ENCODE results near the gene ITGA2.
"Not testable (repeated sequence)": the region's sequence is repeated elsewhere in the genome, so short reads cannot be mapped to it uniquely, and the experiment has no call there.

Gene ITGA2

GRCh38 chr5:53109443-53110127 is 120.4 kb downstream of the ITGA2 start, which contains the start of gene MOCS2:
TSS of gene MOCS2 (minus strand) at chr5:53109757. CDS start at chr5:53107174, 2,583 bp downstream.
- peak; percentile 57 for DNase-seq

GRCh38 chr5:53110156-53110555 is 121.0 kb downstream of the ITGA2 start:
- no peak for DNase-seq

- no peak for DNase-seq
These were observed 122.0 kb downstream of the ITGA2 start for GRCh38 chr5:53111139-53111538.

- DNase-seq: not testable (repeated sequence)
These were observed 123.2 kb downstream of the ITGA2 start for GRCh38 chr5:53112307-53112706.

- DNase-seq: no peak
These were observed 123.8 kb downstream of the ITGA2 start for GRCh38 chr5:53112909-53113308.

- DNase-seq: no peak
These were observed 124.8 kb downstream of the ITGA2 start for GRCh38 chr5:53113947-53114346.

GRCh38 chr5:53114988-53115387 is 125.8 kb downstream of the ITGA2 start:
- DNase-seq: no peak

- DNase-seq: no peak
These were observed 127.4 kb downstream of the ITGA2 start for GRCh38 chr5:53116597-53116996.

GRCh38 chr5:53118879-53119278 is 129.7 kb downstream of the ITGA2 start:
- no peak for DNase-seq

- DNase-seq: no peak
These were observed 131.0 kb downstream of the ITGA2 start for GRCh38 chr5:53120165-53120564.

GRCh38 chr5:53123702-53124101 is 134.6 kb downstream of the ITGA2 start:
- DNase-seq: no peak

GRCh38 chr5:53126521-53126920 is 137.4 kb downstream of the ITGA2 start:
- no peak for DNase-seq

- no peak for DNase-seq
These were observed 138.0 kb downstream of the ITGA2 start for GRCh38 chr5:53127107-53127506.

GRCh38 chr5:53128481-53128880 is 139.3 kb downstream of the ITGA2 start:
- DNase-seq: no peak

- DNase-seq: no peak
These were observed 141.1 kb downstream of the ITGA2 start for GRCh38 chr5:53130266-53130665.

GRCh38 chr5:53133020-53133419 is 143.9 kb downstream of the ITGA2 start:
- no peak for DNase-seq

Measured in DMS153 (cell line).